CD4-positive, alpha-beta T cell treated with Interleukin-15 for 4 hours (primary cell): ENCODE data around the gene GLI2.

Experiments used
- DNase-seq: peaks from one replicate; pipeline ENCODE4 v3.0.0-alpha.2; 2020; ENCODE audit warnings: low spot score

The GLI2 gene

GRCh38 chr2:120715353-120715752 is 20.3 kb upstream of the GLI2 start:
- DNase-seq, result no peak

- DNase-seq, result no peak
These were observed 19.7 kb upstream of the GLI2 start for GRCh38 chr2:120715941-120716340.

GRCh38 chr2:120716641-120717585 is 18.8 kb upstream of the GLI2 start:
- DNase-seq, result no peak

GRCh38 chr2:120719491-120719890 is 16.2 kb upstream of the GLI2 start:
- no peak for DNase-seq

- DNase-seq, result no peak
These were observed 15.4 kb upstream of the GLI2 start for GRCh38 chr2:120720231-120720630.

- DNase-seq, result no peak
These were observed 14.8 kb upstream of the GLI2 start for GRCh38 chr2:120720746-120721375.

GRCh38 chr2:120722246-120722567 is 13.5 kb upstream of the GLI2 start:
- no peak for DNase-seq

GRCh38 chr2:120722568-120723421 is 12.9 kb upstream of the GLI2 start:
- DNase-seq, result no peak

- DNase-seq, result no peak
These were observed 9.4 kb upstream of the GLI2 start for GRCh38 chr2:120726245-120726644.

- no peak for DNase-seq
These were observed 6.0 kb upstream of the GLI2 start for GRCh38 chr2:120729406-120730399.

- DNase-seq, result no peak
These were observed 4.5 kb upstream of the GLI2 start for GRCh38 chr2:120731175-120731574.

- no peak for DNase-seq
These were observed 3.0 kb upstream of the GLI2 start for GRCh38 chr2:120732506-120733237.

- DNase-seq, result no peak
These were observed 2.3 kb upstream of the GLI2 start for GRCh38 chr2:120733238-120733932.

- DNase-seq, result no peak
These were observed 577 bp upstream of the GLI2 start for GRCh38 chr2:120734930-120735651.

- no peak for DNase-seq
These were observed 545 bp downstream of the GLI2 start for GRCh38 chr2:120736202-120736623.

- no peak for DNase-seq
These were observed 1.1 kb downstream of the GLI2 start for GRCh38 chr2:120736624-120737339.

GRCh38 chr2:120737340-120738101 is 1.9 kb downstream of the GLI2 start:
- DNase-seq, result no peak

- DNase-seq, result no peak
These were observed 2.4 kb downstream of the GLI2 start for GRCh38 chr2:120738117-120738516.
